H1 (cell line): ENCODE results near the gene TASOR2. TPM values are rescaled to one million over a fixed set of nuclear protein-coding genes. Genes with fewer than 3 reads are reported as not detected.

Experiments used
- CTCF ChIA-PET: fragments of 300-600 bp; sonication (Branson Sonifier 250); formaldehyde crosslinking; loops from one replicate; lab custom pipeline; 2021; ENCODE audit not compliant: partially characterized antibody; lab: Charles Lee
- POLR2A ChIA-PET: fragments of 300-600 bp; sonication (Branson Sonifier 250); formaldehyde crosslinking; loops from one replicate; lab custom pipeline; 2021; ENCODE audit warnings: inconsistent platforms; ENCODE audit not compliant: partially characterized antibody; lab: Charles Lee
- DNase-seq, 2 experiments: peaks; one replicate each; pipeline versions ENCODE4 v3.0.0 to v3.0.0-alpha.2; 2010 to 2022; ENCODE audit warnings: low spot score in 2 of 2, low read depth in 1 of 2, mixed read lengths in 1 of 2
- FAIRE-seq: peaks from 2 replicates; lab custom pipeline; 2011; peaks lifted over from hg19 to GRCh38; lab: Jason Lieb, UNC
- H2AFZ ChIP-seq: 2 replicates; pipeline ENCODE4 v1.8.1; 2012; ENCODE audit warnings: low read length, inconsistent platforms
- H2AK5ac ChIP-seq: 2 replicates; pipeline ENCODE4 v1.6.1; 2013; ENCODE audit warnings: low read depth, low read length
- H2BK120ac ChIP-seq: replicated peaks from 2 replicates; pipeline ENCODE3; 2013; ENCODE audit warnings: low read depth, low read length, inconsistent platforms
- H2BK12ac ChIP-seq: 2 replicates; pipeline ENCODE4 v1.6.1; 2013; ENCODE audit warnings: low read depth, low read length
- H2BK15ac ChIP-seq: 2 replicates; pipeline ENCODE4 v1.6.1; 2013; ENCODE audit warnings: low read length
- H2BK20ac ChIP-seq: 2 replicates; pipeline ENCODE4 v1.6.1; 2013; ENCODE audit warnings: low read length
- H2BK5ac ChIP-seq: 2 replicates; pipeline ENCODE4 v1.6.1; 2013; ENCODE audit warnings: low read depth, low read length
- H3K14ac ChIP-seq: 2 replicates; pipeline ENCODE4 v1.6.1; 2013; ENCODE audit warnings: inconsistent platforms; ENCODE audit not compliant: insufficient read length
- H3K18ac ChIP-seq: 2 replicates; pipeline ENCODE4 v1.6.1; 2013; ENCODE audit warnings: low read length; ENCODE audit errors: extremely low read depth
- H3K23ac ChIP-seq: 2 replicates; pipeline ENCODE4 v1.6.1; 2013; ENCODE audit warnings: inconsistent platforms; ENCODE audit not compliant: insufficient read length
- H3K23me2 ChIP-seq: 2 replicates; pipeline ENCODE4 v1.6.1; 2013; ENCODE audit warnings: low read depth, low read length
- H3K27ac ChIP-seq: 2 replicates; pipeline ENCODE4 v1.6.1; 2011; ENCODE audit warnings: low read depth, low read length, inconsistent platforms
- H3K27me3 ChIP-seq, 4 experiments: replicated peaks in 1 of 4; 1 replicate in 1 of 4; 2 replicates in 3 of 4; pipeline versions ENCODE4 v1.6.1 to v1.8.1; 2011 to 2013; ENCODE audit warnings: low read length in 3 of 4, mild to moderate bottlenecking in 3 of 4, inconsistent platforms in 2 of 4, mixed read lengths in 2 of 4, moderate library complexity in 1 of 4; ENCODE audit not compliant: control insufficient read depth in 3 of 4, insufficient read depth in 3 of 4; ENCODE audit errors: extremely low read depth in 1 of 4
- H3K36me3 ChIP-seq, 4 experiments: 2 replicates each; pipeline versions ENCODE4 v1.6.1 to v1.8.1; 2011 to 2013; ENCODE audit warnings: mild to moderate bottlenecking in 4 of 4, low read length in 3 of 4, moderate library complexity in 2 of 4, control low read depth in 1 of 4, inconsistent platforms in 1 of 4; ENCODE audit not compliant: insufficient read depth in 4 of 4, control insufficient read depth in 2 of 4
- H3K4ac ChIP-seq: replicated peaks from 2 replicates; pipeline ENCODE3; 2013; ENCODE audit warnings: low read length, low read depth, mixed read lengths, inconsistent platforms; ENCODE audit not compliant: insufficient read length
- H3K4me1 ChIP-seq, 4 experiments: replicated peaks in 1 of 4; 1 replicate in 1 of 4; 2 replicates in 3 of 4; pipeline versions ENCODE4 v1.6.1 to v1.8.1; 2011 to 2013; ENCODE audit warnings: low read length in 3 of 4, inconsistent platforms in 2 of 4, mixed read lengths in 1 of 4; ENCODE audit not compliant: insufficient read depth in 4 of 4, control insufficient read depth in 3 of 4
- H3K4me2 ChIP-seq, 2 experiments: 2 replicates each; pipeline versions ENCODE4 v1.6.1 to v1.8.1; 2011 to 2013; ENCODE audit warnings: low read depth in 2 of 2, low read length in 2 of 2, control low read depth in 1 of 2, inconsistent platforms in 1 of 2, mild to moderate bottlenecking in 1 of 2; ENCODE audit not compliant: insufficient read depth in 1 of 2
- H3K4me3 ChIP-seq, 4 experiments: fragments of 200-600, 300-600 bp in 1 of 4; sonication (generic), shearing (Covaris generic), sonication (Bioruptor Twin) in 1 of 4; 2 replicates each; pipeline versions ENCODE4 v1.5.1 to v1.8.1; 2011 to 2016; ENCODE audit warnings: low read length in 4 of 4, low read depth in 3 of 4, control low read depth in 2 of 4, inconsistent platforms in 2 of 4, mild to moderate bottlenecking in 2 of 4, mixed read lengths in 1 of 4, moderate library complexity in 1 of 4; ENCODE audit not compliant: insufficient read depth in 2 of 4; ENCODE audit errors: extremely low read depth in 1 of 4
- H3K56ac ChIP-seq: replicated peaks from 2 replicates; pipeline ENCODE3; 2013; ENCODE audit warnings: low read depth, mild to moderate bottlenecking, mixed read lengths, low read length, inconsistent platforms; ENCODE audit not compliant: insufficient read length
- H3K79me1 ChIP-seq: 2 replicates; pipeline ENCODE4 v1.6.1; 2013; ENCODE audit warnings: low read depth, low read length, control low read depth
- H3K79me2 ChIP-seq, 2 experiments: 2 replicates each; pipeline versions ENCODE4 v1.6.1 to v1.8.1; 2012 to 2013; ENCODE audit warnings: low read length in 2 of 2, mild to moderate bottlenecking in 2 of 2, inconsistent platforms in 1 of 2; ENCODE audit not compliant: insufficient read depth in 2 of 2, control insufficient read depth in 1 of 2
- H3K9ac ChIP-seq, 4 experiments: replicated peaks in 1 of 4; 1 replicate in 1 of 4; 2 replicates in 3 of 4; pipeline versions ENCODE4 v1.6.1 to v1.8.1; 2011 to 2013; ENCODE audit warnings: low read depth in 3 of 4, low read length in 3 of 4, control low read depth in 2 of 4, mild to moderate bottlenecking in 2 of 4, moderate library complexity in 2 of 4, inconsistent platforms in 1 of 4; ENCODE audit errors: extremely low read depth in 1 of 4
- H3K9me3 ChIP-seq, 2 experiments: 2 replicates each; pipeline versions ENCODE4 v1.6.1 to v1.8.1; 2012 to 2013; ENCODE audit warnings: mild to moderate bottlenecking in 2 of 2, moderate library complexity in 2 of 2, control low read depth in 1 of 2, inconsistent platforms in 1 of 2, low read depth in 1 of 2, low read length in 1 of 2, mixed read lengths in 1 of 2; ENCODE audit not compliant: insufficient read depth in 2 of 2
- H4K20me1 ChIP-seq, 2 experiments: replicated peaks in 1 of 2; 2 replicates each; pipeline versions ENCODE3 to v1.8.1; 2011 to 2013; ENCODE audit warnings: inconsistent platforms in 2 of 2, low read length in 2 of 2, mild to moderate bottlenecking in 1 of 2; ENCODE audit not compliant: insufficient read depth in 2 of 2, control insufficient read depth in 1 of 2
- H4K5ac ChIP-seq: 2 replicates; pipeline ENCODE4 v1.6.1; 2013; ENCODE audit warnings: low read length, low read depth, mixed read lengths, inconsistent platforms; ENCODE audit not compliant: insufficient read length
- H4K8ac ChIP-seq: 2 replicates; pipeline ENCODE4 v1.8.0; 2013; ENCODE audit warnings: mild to moderate bottlenecking, moderate library complexity, low read length, inconsistent platforms; ENCODE audit not compliant: insufficient read depth; ENCODE audit errors: extremely low read depth
- H4K91ac ChIP-seq: replicated peaks from 2 replicates; pipeline ENCODE3; 2013; ENCODE audit warnings: low read length, mixed read lengths, inconsistent platforms; ENCODE audit not compliant: insufficient read length
- BRCA1 ChIP-seq: IDR thresholded peaks from 2 replicates; pipeline ENCODE4 v1.6.1; 2012; ENCODE audit warnings: low read depth, low read length, improper control_type of control experiment
- CBX5 ChIP-seq: fragments of 300-800, 300-1000 bp; sonication (generic); IDR thresholded peaks from 2 replicates; pipeline ENCODE4 v1.7.1; 2016; ENCODE audit warnings: antibody characterized with exemption, low read length, low read depth
- FOSL1 ChIP-seq: IDR thresholded peaks from 2 replicates; pipeline ENCODE4 v1.6.1; 2011; ENCODE audit warnings: mild to moderate bottlenecking, low read depth, low read length, moderate library complexity; ENCODE audit not compliant: insufficient read depth
- HDAC2 ChIP-seq, 2 experiments: fragments of 300-600 bp in 1 of 2; sonication (generic) in 1 of 2; IDR thresholded peaks; 2 replicates each; pipeline ENCODE4 v1.6.1; 2011 to 2012; ENCODE audit warnings: low read depth in 2 of 2, low read length in 2 of 2, mild to moderate bottlenecking in 2 of 2, moderate library complexity in 2 of 2, borderline replicate concordance in 1 of 2, inconsistent platforms in 1 of 2
- HDAC6 ChIP-seq: IDR thresholded peaks from one replicate; pipeline ENCODE4 v1.7.1; 2012; ENCODE audit warnings: low read depth, mild to moderate bottlenecking, inconsistent platforms, low read length, moderate library complexity
- KDM1A ChIP-seq: fragments of 200-600, 300-600 bp; sonication (generic); IDR thresholded peaks from 2 replicates; pipeline ENCODE4 v1.7.1; 2016; ENCODE audit warnings: mild to moderate bottlenecking, low read length, borderline replicate concordance
- KDM5A ChIP-seq: fragments of 200-600 bp; IDR thresholded peaks from 2 replicates; pipeline ENCODE4 v1.7.1; 2012; ENCODE audit warnings: mild to moderate bottlenecking, low read length, inconsistent platforms, mixed read lengths
- MAFK ChIP-seq: IDR thresholded peaks from 2 replicates; pipeline ENCODE4 v1.6.1; 2012; ENCODE audit warnings: low read depth, mild to moderate bottlenecking, improper control_type of control experiment, low read length
- RAD21 ChIP-seq, 2 experiments: IDR thresholded peaks in 1 of 2; conservative IDR thresholded peaks in 1 of 2; 2 replicates each; pipeline ENCODE4 v1.6.1; 2011; ENCODE audit warnings: low read depth in 2 of 2, low read length in 2 of 2, improper control_type of control experiment in 1 of 2, inconsistent platforms in 1 of 2, mild to moderate bottlenecking in 1 of 2, moderate library complexity in 1 of 2
- SIRT6 ChIP-seq: IDR thresholded peaks from one replicate; pipeline ENCODE4 v1.7.1; 2012; ENCODE audit warnings: low read length, inconsistent platforms
- SP4 ChIP-seq: IDR thresholded peaks from 2 replicates; pipeline ENCODE4 v1.6.1; 2012; ENCODE audit warnings: low read length, inconsistent platforms
- TCF12 ChIP-seq: IDR thresholded peaks from 2 replicates; pipeline ENCODE4 v1.6.1; 2011; ENCODE audit warnings: low read depth, mild to moderate bottlenecking, low read length
- ZNF274 ChIP-seq: IDR thresholded peaks from 2 replicates; pipeline ENCODE4 v1.7.0; 2012; ENCODE audit warnings: low read length, borderline replicate concordance; ENCODE audit errors: extremely low read depth
- WGBS, 2 experiments: shearing (Covaris generic) in 1 of 2; methylation state at CpG; one replicate each; pipeline versions ENCODE4 v1.1.6 to v1.1.7; 2013 to 2015; ENCODE audit warnings: low lambda C conversion rate in 2 of 2, mixed read lengths in 2 of 2, inconsistent platforms in 1 of 2, low coverage in 1 of 2, missing lambda C conversion rate in 1 of 2; ENCODE audit not compliant: insufficient replicate concordance in 2 of 2, insufficient coverage in 1 of 2, insufficient read length in 1 of 2; ENCODE audit errors: extremely low coverage in 1 of 2, missing lambda C conversion rate in 1 of 2; 5-methylcytosine and 5-hydroxymethylcytosine counted together
- polyA plus RNA-seq, 7 experiments: library from polyadenylated mRNA; depleted of rRNA in 3 of 7; stranded (reverse) in 5 of 7; unstranded in 2 of 7; fragments of >200 nt in 5 of 7; fragments of 200-250 nt in 2 of 7; gene quantifications; 1 replicate in 5 of 7; 2 replicates in 1 of 7; 4 replicates in 1 of 7; pipeline versions ENCODE4 v1.2.1 to v1.2.3, GENCODE V29; 2011 to 2013; ENCODE audit warnings: missing spikeins in 2 of 7, mixed read lengths in 2 of 7
- total RNA-seq: library from RNA; stranded (reverse); fragmentation: NEBNext Ultra II Directional; extraction: Animal tissue kit (Norgen Biotek cat#: 25700); gene quantifications from 2 replicates; pipeline ENCODE4 v1.2.1, GENCODE V29; 2021
- TF ChIP-seq, protein P1 (sequence below): IDR thresholded peaks from 2 replicates; pipeline ENCODE4 v1.6.1; 2011; ENCODE audit warnings: low read length, improper control_type of control experiment

The TASOR2 gene
- total and polyA plus RNA-seq, 2 of the 8 experiments (the other 6 are each of a cell fraction or from before 2014, with no cell fraction given), result 13.1 to 74.9 TPM

DNA sequence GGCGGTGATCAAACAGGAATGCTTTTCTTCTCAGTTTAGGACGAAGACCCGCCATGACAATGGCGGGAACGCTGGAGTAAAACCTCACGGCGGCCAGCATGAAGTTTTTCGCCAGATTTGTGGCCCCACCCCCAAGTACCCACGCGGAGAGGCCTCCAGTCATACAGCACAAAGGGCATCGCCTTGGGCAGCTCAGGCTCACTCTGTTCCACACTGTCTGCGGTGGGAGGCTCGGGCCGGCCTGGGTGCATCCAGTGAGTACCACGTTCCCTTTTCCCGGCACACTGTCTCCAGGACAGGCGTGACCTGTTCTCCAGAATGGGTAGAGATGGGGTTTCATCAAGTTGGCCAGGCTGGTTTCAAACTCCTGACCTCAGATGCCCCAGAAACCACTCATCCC is 45.6 kb upstream of the TASOR2 start:
- Histone ChIP-seq H3K27me3 (no peaks in the 10 kb centered on the region), H3K36me3 (peaks cover 0 to 24% (median 11%) of the 10 kb centered on the region in 4 experiments; a peak in 5 of 8 replicates), H2BK12ac (no peak overlapping the region), H4K8ac (no peak overlapping the region), H4K5ac (no peak overlapping the region), H3K79me2 (no peaks in the 10 kb centered on the region), H3K4me2 (no peak overlapping the region), H3K9ac (no peak overlapping the region), H3K23ac (no peak overlapping the region), H3K14ac (no peak overlapping the region), H3K4me1 (no peaks in the 10 kb centered on the region), H3K4me3 (no peak overlapping the region), H4K91ac (no peak overlapping the region), H3K56ac (no peak overlapping the region), H2BK15ac (no peak overlapping the region), H3K79me1 (no peaks in the 10 kb centered on the region), H2AK5ac (no peak overlapping the region), H3K27ac (no peak overlapping the region), H4K20me1 (no peaks in the 10 kb centered on the region), H3K4ac (no peak overlapping the region), H3K18ac (no peak overlapping the region), H2BK20ac (no peak overlapping the region), H3K23me2 (no peaks in the 10 kb centered on the region), H2AFZ (no peak overlapping the region), H3K9me3 (no peaks in the 10 kb centered on the region), H2BK120ac (no peak overlapping the region), H2BK5ac (no peak overlapping the region)
- 91% methylated on average over 17 of the region's 17 CpGs; no CpG with 5 or more reads in 1 of the 2 experiments for WGBS, 2 experiments
- ChIA-PET CTCF (interaction anchor here (0.6 to 0.9 kb wide), 2 partner anchors 9 to 126 kb away, joined by 3 read pairs; no protein-coding TSS in a partner anchor), POLR2A (no interaction called here)
- DNase-seq, result no peak
- no peak for FAIRE-seq
- no peak for TF ChIP-seq SP4
- TF ChIP-seq, protein P1, sequence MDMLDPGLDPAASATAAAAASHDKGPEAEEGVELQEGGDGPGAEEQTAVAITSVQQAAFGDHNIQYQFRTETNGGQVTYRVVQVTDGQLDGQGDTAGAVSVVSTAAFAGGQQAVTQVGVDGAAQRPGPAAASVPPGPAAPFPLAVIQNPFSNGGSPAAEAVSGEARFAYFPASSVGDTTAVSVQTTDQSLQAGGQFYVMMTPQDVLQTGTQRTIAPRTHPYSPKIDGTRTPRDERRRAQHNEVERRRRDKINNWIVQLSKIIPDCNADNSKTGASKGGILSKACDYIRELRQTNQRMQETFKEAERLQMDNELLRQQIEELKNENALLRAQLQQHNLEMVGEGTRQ, result no peak
- TF ChIP-seq SIRT6, result no peak
- no peak for TF ChIP-seq MAFK
- TF ChIP-seq HDAC6, result no peak
- no peak for TF ChIP-seq HDAC2 (IDR thresholded peaks at IDR 0.05; ENCODE audit: borderline replicate concordance in 1 of 2, low read depth in 2 of 2, low read length in 2 of 2)
- no peak for TF ChIP-seq TCF12
- TF ChIP-seq KDM1A, result no peak
- TF ChIP-seq ZNF274, result no peak
- no peak for TF ChIP-seq FOSL1
- TF ChIP-seq CBX5, result no peak
- no peak for TF ChIP-seq BRCA1
- TF ChIP-seq KDM5A, result no peak
- TF ChIP-seq RAD21 (IDR thresholded peaks at IDR 0.05 in 1 of 2, conservative IDR thresholded peaks at IDR 0.05 in 1 of 2; ENCODE audit: low read depth in 2 of 2, low read length in 2 of 2), result no peak
